ENCODE results near the gene DUSP14. TPM values are rescaled to one million over a fixed set of nuclear protein-coding genes. Genes with fewer than 3 reads are reported as not detected.
"Not testable (repeated sequence)": the region's sequence is repeated elsewhere in the genome, so short reads cannot be mapped to it uniquely, and the experiment has no call there.

DUSP14 gene
- total RNA-seq, 1 donor from 2014 or later: 36.5 TPM

- peak; percentile 33 for DNase-seq (ENCODE audit: low read depth)
These were observed 6.2 kb upstream of the DUSP14 start for GRCh38 chr17:37483311-37484039.

DNA sequence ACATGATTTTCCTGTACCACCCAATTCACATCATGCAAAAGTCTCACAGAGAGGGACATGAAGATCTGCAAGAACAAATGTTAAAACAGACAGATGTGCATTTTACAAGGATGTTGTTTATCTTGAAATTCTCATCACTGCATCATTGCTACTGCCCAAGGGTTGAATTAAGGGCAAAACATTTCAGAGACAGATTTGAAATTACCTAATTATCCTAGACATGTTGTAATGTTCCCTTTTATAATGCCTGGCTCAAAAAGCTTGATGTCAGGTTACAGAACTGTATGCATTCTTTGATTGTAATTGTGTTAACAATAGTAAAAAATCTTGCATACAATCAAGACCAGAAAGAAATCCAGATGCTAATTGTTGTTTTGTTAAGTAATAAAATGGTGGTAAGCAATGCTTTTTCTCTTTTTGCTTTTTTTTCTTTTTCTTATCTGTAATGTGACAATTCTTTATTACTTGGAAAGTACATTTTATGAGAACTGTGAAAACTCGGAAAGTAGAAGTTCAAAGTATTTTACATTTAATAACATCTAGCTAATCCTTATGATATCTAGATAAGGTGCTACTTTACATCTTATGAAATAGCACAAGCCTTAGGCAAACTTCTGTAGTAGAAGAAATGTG lies 3.6 kb upstream of the DUSP14 start:
- no peak for DNase-seq (ENCODE audit: low read depth)

GRCh38 chr17:37488009-37488604 lies 1.6 kb upstream of the DUSP14 start:
- peak; percentile 99 for DNase-seq (ENCODE audit: low read depth)

DNA sequence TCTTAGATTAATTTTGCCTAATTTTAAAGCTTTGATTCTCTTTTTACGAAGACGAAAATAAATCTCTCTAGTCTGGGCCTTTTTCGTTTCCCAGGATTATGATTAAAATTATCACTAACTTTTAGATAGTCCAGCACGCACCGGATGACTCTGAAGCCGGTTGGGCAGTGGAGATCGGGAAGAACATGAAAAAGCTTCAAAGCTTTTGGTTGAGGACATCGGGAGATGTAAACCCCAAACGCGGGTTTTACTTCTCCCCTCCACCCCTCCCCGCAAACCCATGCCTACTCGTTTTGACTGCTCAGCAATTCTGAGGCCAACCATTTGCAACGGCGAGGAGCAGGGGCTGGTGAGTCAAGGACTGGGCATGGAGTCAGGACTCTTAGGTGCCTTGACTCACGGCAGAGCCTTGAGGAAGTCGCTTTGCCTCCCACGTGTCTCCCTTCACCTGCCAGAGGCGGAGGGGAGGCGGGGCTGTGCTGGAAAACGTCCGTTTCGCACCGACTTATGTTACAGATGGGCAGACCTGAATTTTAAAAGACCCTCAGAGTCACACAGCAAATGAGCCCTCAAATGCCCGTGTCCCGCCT lies 989 bp upstream of the DUSP14 start:
- DNase-seq (ENCODE audit: low read depth): peak; percentile 97

DNA sequence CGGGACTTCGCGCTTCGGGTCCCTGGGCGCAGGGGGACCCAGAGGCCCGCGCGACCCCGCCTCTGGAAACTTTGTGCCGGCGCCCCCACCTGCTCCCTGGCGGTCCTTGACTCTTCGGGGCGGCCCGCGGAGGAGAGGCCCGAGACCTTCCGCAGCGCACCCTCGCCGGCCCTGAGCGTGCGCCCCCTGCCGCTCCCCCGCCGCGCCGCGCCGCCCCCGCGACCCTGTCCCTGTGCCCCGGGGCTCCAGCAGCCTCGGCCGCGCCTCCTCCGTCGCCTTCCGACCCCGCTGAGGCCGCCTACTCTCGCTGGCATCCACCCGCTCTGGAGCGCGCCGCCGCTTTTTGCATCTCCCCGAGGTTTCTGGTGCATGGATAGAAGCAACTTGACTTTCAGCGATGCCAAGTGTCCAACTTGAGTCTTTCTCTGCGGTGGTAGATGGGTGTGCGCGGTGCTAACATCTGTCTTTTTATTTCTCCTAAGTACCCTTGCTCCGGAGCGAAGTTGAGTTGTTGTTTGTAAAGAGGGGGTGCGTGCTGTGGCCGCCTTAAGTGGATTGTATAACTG lies 414 bp downstream of the DUSP14 start:
- DNase-seq (ENCODE audit: low read depth): peak; percentile 31

- peak; percentile 84 for DNase-seq (ENCODE audit: low read depth)
These were observed 1.2 kb downstream of the DUSP14 start for GRCh38 chr17:37490638-37491614.

DNA sequence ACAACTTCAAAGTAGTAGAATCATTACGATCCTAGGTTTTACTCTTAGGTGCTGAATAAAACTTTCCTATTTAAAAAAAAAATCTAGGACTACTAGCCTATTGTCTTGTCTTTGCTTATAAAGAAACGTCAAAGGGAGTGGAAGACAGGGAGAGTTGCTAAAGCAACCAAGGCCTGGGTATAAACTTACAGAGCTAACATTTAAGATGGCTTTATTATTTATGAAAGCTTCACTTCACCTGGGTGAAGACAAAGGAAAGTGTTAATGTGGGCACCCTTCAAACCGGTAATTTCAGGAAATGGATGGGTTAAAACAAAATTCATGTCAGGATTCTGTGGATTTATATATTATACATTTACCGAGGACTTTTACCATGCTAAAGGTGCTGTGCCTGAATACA lies 2.5 kb downstream of the DUSP14 start:
- DNase-seq (ENCODE audit: low read depth): no peak

GRCh38 chr17:37493249-37494027 lies 3.7 kb downstream of the DUSP14 start:
- DNase-seq (ENCODE audit: low read depth): peak; percentile 82

GRCh38 chr17:37494401-37494831 lies 4.7 kb downstream of the DUSP14 start:
- peak; percentile 39 for DNase-seq (ENCODE audit: low read depth)

GRCh38 chr17:37494971-37495370 lies 5.3 kb downstream of the DUSP14 start:
- no peak for DNase-seq (ENCODE audit: low read depth)

- DNase-seq (ENCODE audit: low read depth): no peak
These were observed 10.7 kb downstream of the DUSP14 start for GRCh38 chr17:37500378-37500777.

DNA sequence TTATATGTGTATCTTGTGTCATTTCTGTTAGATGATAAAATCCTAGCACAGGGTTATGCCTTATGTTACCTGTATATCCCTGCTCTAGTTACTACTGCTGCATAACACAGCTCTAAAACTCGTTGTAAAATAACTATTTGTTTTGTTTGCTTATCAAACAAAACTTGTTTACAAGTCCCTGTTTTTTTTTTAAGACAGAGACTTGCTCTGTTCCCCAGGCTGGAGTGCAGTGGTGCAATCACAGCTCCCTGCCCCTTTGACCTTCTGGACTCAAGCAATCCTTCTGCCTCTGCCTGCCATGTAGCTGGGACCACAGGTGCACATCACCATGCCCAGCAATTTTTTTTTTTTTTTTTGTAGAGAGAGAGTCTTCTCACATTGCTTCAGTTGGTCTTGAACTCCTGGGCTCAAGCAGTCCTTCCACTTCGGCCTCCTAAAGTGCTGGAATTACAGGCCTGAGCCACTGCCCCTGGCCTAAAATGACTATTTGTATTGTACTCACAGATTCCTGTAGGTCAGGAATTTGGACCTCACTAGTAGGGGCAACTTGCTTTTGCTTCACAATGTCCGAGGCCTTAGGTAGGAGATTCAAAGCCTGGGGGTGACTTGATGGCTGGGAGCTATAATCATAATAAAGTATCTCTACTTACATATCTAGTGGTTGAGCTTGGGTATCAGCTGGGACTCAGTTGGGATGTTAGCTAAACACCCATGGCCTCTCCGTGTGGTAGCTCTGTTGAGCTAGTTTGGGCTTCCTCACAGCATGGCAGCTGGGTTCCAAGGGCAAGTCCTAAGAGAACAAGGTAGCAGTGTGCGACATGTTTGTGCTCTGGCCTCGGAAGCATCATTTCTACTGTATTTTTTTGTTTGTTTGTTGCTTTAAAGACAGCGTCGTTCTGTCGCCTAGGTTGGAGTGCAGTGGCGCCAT lies 12.6 kb downstream of the DUSP14 start:
- no peak for DNase-seq (ENCODE audit: low read depth)

- no peak for DNase-seq (ENCODE audit: low read depth)
These were observed 13.5 kb downstream of the DUSP14 start for GRCh38 chr17:37503148-37503547.

DNA sequence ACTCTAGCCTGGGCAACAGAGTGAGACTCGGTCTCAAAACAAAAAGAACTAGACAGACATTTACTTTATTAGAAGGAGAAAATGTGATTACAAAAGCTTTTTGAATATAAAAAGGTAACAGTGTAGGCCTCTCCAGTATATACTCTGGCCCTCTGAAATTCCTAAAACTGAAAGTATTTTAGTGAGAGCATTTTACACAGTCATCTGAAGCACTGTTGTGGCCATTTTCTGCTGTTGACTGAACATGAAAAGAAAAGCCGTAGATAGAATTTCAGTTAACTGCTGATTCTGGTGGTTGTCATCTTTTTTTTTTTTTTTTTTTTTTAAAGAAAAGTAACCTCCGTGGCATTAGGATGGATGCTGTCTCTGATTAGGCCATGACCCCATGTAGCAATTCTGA lies 15.6 kb downstream of the DUSP14 start:
- DNase-seq (ENCODE audit: low read depth): no peak

GRCh38 chr17:37506678-37507077 lies 17.0 kb downstream of the DUSP14 start:
- DNase-seq (ENCODE audit: low read depth): peak; percentile 35

- DNase-seq (ENCODE audit: low read depth): no peak
These were observed 17.4 kb downstream of the DUSP14 start for GRCh38 chr17:37507111-37507510.

DNA sequence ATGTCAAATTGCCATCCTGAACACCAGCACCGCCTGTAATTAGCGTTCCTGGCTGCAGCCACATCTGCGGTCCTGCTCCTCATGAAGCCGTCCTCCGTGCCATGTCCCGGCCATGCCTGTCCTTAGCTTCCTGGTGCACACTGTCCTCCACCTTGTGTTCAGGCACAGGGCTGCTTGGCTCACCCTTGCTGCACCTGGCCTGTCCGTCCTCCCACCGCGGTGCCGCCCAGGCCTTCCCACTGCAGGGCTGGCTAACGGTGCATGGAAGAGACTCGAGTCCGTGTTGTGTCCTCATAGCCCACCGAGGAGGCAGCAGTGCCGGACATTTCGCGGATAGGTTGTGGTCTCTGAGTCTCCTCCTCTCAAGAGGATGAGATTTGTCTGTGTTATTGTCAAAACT lies 20.4 kb downstream of the DUSP14 start:
- DNase-seq (ENCODE audit: low read depth): no peak

DNA sequence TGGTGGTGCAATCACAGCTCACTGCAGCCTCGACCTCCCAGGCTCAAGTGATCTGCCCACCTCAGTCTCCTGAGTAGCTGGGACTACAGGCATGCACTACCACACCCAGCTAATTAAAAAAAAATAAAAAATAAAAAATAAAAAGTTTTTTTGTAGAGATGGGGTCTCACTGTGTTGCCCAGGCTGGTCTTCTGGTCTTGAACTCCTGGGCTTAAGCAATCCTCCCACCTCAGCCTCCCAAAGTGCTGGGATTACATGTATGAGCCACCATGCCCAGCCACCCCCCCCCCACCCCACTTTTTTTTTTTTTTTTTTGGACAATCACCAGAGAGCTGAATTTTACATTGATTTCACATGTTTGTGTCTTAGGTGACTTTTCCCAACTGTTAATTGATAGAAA lies 22.0 kb downstream of the DUSP14 start:
- DNase-seq (ENCODE audit: low read depth): not testable (repeated sequence)

- DNase-seq (ENCODE audit: low read depth): no peak
These were observed 22.9 kb downstream of the DUSP14 start for GRCh38 chr17:37512442-37513068.
